Activated CD8-positive, alpha-beta memory T cell treated with anti-CD3 and anti-CD28 coated beads for 24 hours (primary cell): Measurements from ENCODE around the gene MYO1F.
"Not testable (repeated sequence)": the region's sequence is repeated elsewhere in the genome, so short reads cannot be mapped to it uniquely, and the experiment has no call there.

Experiments
- DNase-seq: peaks from one replicate; pipeline ENCODE4 v3.0.0-alpha.2; 2020

MYO1F gene

GRCh38 chr19:8577247-8577646 is at the start of gene MYO1F:
MYO1F (minus strand) TSS chr19:8577442; CDS start chr19:8577309, 133 bp downstream.
- no peak for DNase-seq

- DNase-seq = no peak
Observed at GRCh38 chr19:8626842-8627241, 49.6 kb upstream of the MYO1F start.

- DNase-seq = not testable (repeated sequence)
Observed at GRCh38 chr19:8622886-8623285, 45.6 kb upstream of the MYO1F start.

GRCh38 chr19:8618751-8619150 is 41.5 kb upstream of the MYO1F start:
- DNase-seq = no peak

- no peak for DNase-seq
Observed at GRCh38 chr19:8617984-8618383, 40.7 kb upstream of the MYO1F start.

GRCh38 chr19:8617325-8617724 is 40.1 kb upstream of the MYO1F start:
- DNase-seq = not testable (repeated sequence)

GRCh38 chr19:8616861-8617260 is 39.6 kb upstream of the MYO1F start:
- no peak for DNase-seq

GRCh38 chr19:8615813-8616596 is 38.8 kb upstream of the MYO1F start:
- DNase-seq = peak; percentile 76

- DNase-seq = no peak
Observed at GRCh38 chr19:8615024-8615423, 37.8 kb upstream of the MYO1F start.

GRCh38 chr19:8614455-8614854 is 37.2 kb upstream of the MYO1F start:
- DNase-seq = no peak

GRCh38 chr19:8612807-8613171 is 35.5 kb upstream of the MYO1F start:
- DNase-seq = peak; percentile 61

- no peak for DNase-seq
Observed at GRCh38 chr19:8611877-8612806, 34.9 kb upstream of the MYO1F start.

- DNase-seq = no peak
Observed at GRCh38 chr19:8611391-8611876, 34.2 kb upstream of the MYO1F start.

GRCh38 chr19:8610936-8611300 is 33.7 kb upstream of the MYO1F start:
- no peak for DNase-seq

- peak; percentile 71 for DNase-seq
Observed at GRCh38 chr19:8610041-8610935, 33.0 kb upstream of the MYO1F start, which contains the start of gene ADAMTS10. ADAMTS10 (minus strand) TSS chr19:8610715; CDS start chr19:8605710, 5,005 bp downstream.

- no peak for DNase-seq
Observed at GRCh38 chr19:8609279-8610040, 32.2 kb upstream of the MYO1F start.

- DNase-seq = no peak
Observed at GRCh38 chr19:8608941-8609278, 31.7 kb upstream of the MYO1F start.

- no peak for DNase-seq
Observed at GRCh38 chr19:8607386-8607785, 30.1 kb upstream of the MYO1F start.

- DNase-seq = no peak
Observed at GRCh38 chr19:8605514-8605913, 28.3 kb upstream of the MYO1F start.

- DNase-seq = no peak
Observed at GRCh38 chr19:8601796-8602195, 24.6 kb upstream of the MYO1F start.

GRCh38 chr19:8600816-8601215 is 23.6 kb upstream of the MYO1F start:
- DNase-seq = no peak

- no peak for DNase-seq
Observed at GRCh38 chr19:8600064-8600463, 22.8 kb upstream of the MYO1F start.
